ENCODE measurements around the gene SEPTIN3.

The SEPTIN3 gene

DNA sequence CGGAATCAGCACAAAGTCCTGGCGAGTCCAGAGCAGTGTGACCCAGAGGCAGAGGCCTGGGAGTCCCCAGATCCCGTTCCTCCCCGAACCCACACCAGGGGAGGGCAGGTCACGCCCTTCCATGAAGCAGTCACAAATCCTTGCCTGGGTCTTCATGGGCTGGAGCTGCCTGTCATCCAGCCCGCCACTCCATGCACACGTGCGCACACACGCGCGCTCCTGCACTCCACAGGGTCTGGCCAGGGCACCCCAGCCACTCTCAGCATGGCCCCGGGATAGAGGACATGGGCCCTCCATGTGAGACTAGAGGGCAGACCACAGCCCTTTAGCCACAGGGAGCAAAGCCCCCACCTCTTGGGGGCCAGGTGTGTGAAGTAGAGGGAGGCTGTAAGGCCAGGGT lies 36.9 kb upstream of the SEPTIN3 start:
- no peak for DNase-seq
- no peak overlapping the region for H3K27ac ChIP-seq
- TF ChIP-seq, protein P1, sequence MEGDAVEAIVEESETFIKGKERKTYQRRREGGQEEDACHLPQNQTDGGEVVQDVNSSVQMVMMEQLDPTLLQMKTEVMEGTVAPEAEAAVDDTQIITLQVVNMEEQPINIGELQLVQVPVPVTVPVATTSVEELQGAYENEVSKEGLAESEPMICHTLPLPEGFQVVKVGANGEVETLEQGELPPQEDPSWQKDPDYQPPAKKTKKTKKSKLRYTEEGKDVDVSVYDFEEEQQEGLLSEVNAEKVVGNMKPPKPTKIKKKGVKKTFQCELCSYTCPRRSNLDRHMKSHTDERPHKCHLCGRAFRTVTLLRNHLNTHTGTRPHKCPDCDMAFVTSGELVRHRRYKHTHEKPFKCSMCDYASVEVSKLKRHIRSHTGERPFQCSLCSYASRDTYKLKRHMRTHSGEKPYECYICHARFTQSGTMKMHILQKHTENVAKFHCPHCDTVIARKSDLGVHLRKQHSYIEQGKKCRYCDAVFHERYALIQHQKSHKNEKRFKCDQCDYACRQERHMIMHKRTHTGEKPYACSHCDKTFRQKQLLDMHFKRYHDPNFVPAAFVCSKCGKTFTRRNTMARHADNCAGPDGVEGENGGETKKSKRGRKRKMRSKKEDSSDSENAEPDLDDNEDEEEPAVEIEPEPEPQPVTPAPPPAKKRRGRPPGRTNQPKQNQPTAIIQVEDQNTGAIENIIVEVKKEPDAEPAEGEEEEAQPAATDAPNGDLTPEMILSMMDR (IDR thresholded peaks at IDR 0.05; ENCODE audit: low read depth, low read length, missing control alignments), result no peak
- in situ Hi-C loops (cut with HindIII; ENCODE audit: low pct_ligation_motif_present, low sequenced_read_pairs), result no loop called here
- no peaks in the 10 kb centered on the region for H3K36me3 ChIP-seq (replicated peaks)
- no peaks in the 10 kb centered on the region for H3K27me3 ChIP-seq (replicated peaks)
- no peak overlapping the region for H3K4me3 ChIP-seq (ENCODE audit: low read depth, low read length)

DNA sequence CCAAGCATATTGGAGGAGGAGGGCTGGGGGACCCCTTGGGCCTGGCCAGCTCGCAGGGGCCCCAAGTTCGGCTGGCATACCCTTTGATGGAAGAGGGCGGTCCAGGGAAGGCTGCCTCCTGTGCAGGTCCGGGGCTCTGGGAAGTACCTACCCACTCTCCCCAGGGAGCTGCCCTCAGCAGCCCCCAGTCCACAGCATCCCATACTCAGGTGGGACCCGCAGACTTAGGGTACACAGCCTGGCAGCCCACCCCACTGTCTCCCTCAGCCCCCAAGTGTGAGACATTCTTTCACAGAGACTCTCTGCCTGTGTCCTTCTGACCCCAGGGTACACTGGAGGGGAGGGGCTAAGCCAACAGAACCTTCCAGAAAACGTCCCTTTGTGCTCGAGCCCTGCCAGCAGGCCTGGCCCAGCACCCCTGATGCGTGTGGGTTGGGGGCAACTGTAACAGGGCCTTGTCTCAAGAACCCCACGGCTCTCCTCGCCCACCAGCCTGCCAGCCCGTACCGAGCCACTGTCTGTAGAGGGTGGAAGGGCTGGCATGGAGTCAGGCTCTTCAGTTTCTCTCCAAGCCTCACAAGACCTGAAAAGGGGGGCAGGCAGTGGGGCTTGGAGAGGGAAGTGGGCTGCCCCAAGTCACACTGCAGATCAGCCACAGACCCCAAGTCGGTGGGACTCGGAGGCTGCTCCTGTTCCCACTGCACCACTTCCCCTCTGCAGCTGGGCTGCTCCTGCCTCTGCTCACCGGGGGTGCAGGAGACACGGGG lies 35.6 kb upstream of the SEPTIN3 start:
- H3K27ac ChIP-seq, result no peak overlapping the region
- in situ Hi-C loops (cut with HindIII; ENCODE audit: low pct_ligation_motif_present, low sequenced_read_pairs), result no loop called here
- TF ChIP-seq, protein P1 (IDR thresholded peaks at IDR 0.05; ENCODE audit: low read depth, low read length, missing control alignments), result no peak

DNA sequence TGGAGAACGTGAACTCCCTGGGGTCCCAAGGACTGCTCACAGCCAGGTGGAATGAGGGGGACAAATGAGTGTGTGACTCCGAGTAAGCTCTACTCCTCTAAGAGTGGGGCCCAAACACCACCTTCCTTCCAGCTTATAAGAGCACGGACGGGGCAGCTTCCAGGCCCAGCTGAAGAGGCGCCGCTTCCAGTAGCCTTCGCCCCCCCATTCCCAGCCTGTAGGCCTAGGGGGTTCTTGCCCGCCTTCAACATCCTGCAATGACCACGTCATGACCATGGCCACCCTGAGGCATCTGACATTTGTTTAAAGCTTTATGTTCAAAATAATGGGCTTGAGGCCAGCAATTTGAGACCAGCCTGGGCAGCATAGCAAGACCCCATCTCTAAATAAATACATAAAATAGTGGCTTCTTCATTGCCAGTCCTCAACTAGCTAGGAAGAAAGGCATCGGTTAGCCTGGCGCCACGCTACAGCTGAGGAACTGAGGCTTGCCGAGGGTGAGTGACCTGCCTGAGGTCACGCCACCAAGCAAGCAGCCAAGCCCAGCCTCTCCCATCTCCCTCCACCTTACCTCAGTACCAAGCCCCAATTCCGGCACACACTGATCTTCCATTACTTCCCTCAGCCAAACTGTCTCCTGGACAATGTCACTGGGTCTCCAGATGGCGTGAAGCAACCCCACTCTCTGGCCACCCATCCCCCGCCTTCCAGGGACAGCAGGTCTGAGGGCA lies 34.8 kb upstream of the SEPTIN3 start:
- Histone ChIP-seq H3K4me3 (ENCODE audit: low read depth, low read length) (no peak overlapping the region), H3K27ac (no peak overlapping the region), H3K36me3 (replicated peaks) (no peaks in the 10 kb centered on the region), H3K27me3 (replicated peaks) (no peaks in the 10 kb centered on the region)
- in situ Hi-C loops (cut with HindIII; ENCODE audit: low pct_ligation_motif_present, low sequenced_read_pairs), result no loop called here
- TF ChIP-seq, protein P1 (IDR thresholded peaks at IDR 0.05; ENCODE audit: low read depth, low read length, missing control alignments), result no peak
- no peak for DNase-seq

More for the DNA sequence above, 35.6 kb upstream of the SEPTIN3 start:
- H3K27me3 ChIP-seq (replicated peaks), result no peaks in the 10 kb centered on the region
- H3K4me3 ChIP-seq (ENCODE audit: low read depth, low read length), result no peak overlapping the region
- no peak for DNase-seq
- no peaks in the 10 kb centered on the region for H3K36me3 ChIP-seq (replicated peaks)

DNA sequence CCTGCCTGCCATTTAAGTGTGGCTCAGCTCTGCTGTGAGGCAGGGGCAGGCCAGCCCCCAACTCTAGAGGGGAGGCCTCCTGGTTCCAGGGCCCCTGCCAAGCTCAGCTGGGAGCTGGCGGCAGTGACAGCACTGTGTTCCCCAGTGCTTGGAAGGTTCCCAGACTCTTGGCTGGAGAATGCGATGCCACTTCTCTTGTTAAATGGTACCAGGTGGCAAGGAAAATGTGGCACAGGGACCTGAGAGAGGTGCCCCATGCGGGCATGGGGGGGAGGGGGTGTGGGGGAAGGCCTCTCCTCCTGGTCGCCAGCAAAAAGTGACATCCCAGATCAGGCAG lies 34.3 kb upstream of the SEPTIN3 start:
- no peaks in the 10 kb centered on the region for H3K36me3 ChIP-seq (replicated peaks)
- no peak overlapping the region for H3K27ac ChIP-seq
- TF ChIP-seq, protein P1 (IDR thresholded peaks at IDR 0.05; ENCODE audit: low read depth, low read length, missing control alignments), result no peak
- no peak for DNase-seq
- no peaks in the 10 kb centered on the region for H3K27me3 ChIP-seq (replicated peaks)
- H3K4me3 ChIP-seq (ENCODE audit: low read depth, low read length), result no peak overlapping the region
- in situ Hi-C loops (cut with HindIII; ENCODE audit: low pct_ligation_motif_present, low sequenced_read_pairs), result no loop called here

DNA sequence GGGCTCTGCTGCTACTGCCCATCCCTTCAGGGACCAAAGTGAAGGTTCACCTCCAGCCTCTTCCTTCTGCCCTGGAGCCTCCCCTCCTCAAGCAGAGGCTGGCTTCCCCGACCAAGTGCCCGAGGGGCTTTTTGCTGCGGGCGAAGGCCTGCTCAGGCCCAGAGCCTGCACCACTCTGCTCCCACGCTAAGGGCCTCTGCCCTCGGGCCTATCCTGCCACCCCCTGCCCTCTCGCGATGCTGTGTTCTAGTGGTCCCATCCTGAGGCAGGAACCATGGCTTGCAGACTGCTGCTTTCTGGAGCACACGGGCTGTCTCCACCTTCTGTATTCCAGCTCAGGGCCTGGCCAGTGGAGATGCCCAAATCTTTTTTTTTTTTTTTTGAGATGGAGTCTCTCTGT lies 33.7 kb upstream of the SEPTIN3 start:
- H3K36me3 ChIP-seq (replicated peaks), result no peaks in the 10 kb centered on the region
- DNase-seq, result no peak
- TF ChIP-seq, protein P1 (IDR thresholded peaks at IDR 0.05; ENCODE audit: low read depth, low read length, missing control alignments), result no peak
- in situ Hi-C loops (cut with HindIII; ENCODE audit: low pct_ligation_motif_present, low sequenced_read_pairs), result no loop called here
- H3K27me3 ChIP-seq (replicated peaks), result no peaks in the 10 kb centered on the region
- no peak overlapping the region for H3K27ac ChIP-seq
- H3K4me3 ChIP-seq (ENCODE audit: low read depth, low read length), result no peak overlapping the region
